Umbilical cord (tissue), 2 donors: ENCODE results near the gene PRMT7. TPM values are rescaled to one million over a fixed set of nuclear protein-coding genes. Genes with fewer than 3 reads are reported as not detected.
"Not testable (repeated sequence)": the region's sequence is repeated elsewhere in the genome, so short reads cannot be mapped to it uniquely, and the experiment has no call there.

ENCODE experiments used
- DNase-seq: peaks from one replicate; pipeline ENCODE4 v3.0.0-alpha.2; 2015; ENCODE audit warnings: low spot score
- total RNA-seq: library from RNA; depleted of rRNA; stranded (reverse); fragments of >200 nt; gene quantifications from one replicate; pipeline ENCODE4 v1.2.3, GENCODE V29; 2014; ENCODE audit warnings: low replicate concordance; ENCODE audit not compliant: insufficient read depth

The PRMT7 gene
- total RNA-seq, 1 donor from 2014 or later, result 92.2 TPM

DNA sequence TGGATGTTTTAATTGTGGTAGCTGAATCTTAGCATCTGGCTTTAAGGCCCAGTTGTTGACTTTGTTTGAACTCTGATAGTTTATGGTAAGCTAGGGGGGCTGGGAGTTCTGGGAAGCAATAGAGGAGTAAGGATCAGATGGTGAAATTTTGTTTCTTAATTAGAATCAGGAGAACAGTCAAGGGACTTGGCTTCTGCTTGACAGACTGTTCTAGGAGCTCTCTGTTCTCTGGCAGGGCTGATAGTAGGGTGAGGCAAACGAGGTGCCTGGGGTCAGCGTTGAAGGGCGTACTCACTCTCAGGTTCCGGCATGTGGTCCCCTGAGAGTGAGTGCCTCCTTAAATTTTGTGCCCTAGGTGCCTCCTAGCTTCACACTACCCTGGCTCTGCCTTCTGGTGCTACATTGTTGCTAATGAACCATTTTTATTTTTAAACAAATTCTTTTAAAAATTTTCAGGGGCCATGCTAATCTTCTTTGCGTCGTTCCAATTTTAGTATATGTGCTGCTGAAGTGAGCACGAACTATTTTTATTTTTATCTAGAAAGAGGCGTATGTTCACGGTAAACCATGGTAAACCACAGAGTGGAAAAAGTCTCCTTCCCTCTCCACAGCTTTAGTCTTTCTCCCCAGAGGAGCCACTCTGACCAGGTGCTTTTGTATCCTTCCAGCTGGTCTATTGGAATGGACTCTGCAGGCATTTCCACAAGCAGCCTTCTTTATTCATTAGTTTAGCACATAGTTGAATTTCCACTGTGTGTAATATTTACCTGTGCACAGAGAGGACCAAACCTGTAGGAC, 26.8 kb upstream of the PRMT7 start:
- DNase-seq, result no peak

DNA sequence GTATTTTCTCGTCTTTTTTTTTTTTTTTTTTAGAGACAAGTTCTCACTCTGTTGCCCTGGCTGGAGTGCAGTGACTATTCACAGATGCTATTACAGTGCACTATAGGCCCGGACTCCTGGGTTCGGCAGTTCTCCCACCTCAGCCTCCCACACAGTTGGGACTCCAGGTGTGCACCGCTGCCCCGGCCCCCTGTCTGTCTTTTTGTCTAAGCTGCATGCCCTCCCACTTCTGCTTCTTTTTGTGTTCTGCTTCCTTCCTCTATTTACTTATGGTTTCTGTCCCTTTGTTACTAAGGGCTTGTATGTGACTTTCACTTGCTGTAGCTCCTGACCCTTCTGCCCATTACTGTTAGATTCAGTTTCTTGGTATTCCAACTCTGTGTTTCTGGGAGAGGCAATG, 26.0 kb upstream of the PRMT7 start:
- DNase-seq, result no peak

DNA sequence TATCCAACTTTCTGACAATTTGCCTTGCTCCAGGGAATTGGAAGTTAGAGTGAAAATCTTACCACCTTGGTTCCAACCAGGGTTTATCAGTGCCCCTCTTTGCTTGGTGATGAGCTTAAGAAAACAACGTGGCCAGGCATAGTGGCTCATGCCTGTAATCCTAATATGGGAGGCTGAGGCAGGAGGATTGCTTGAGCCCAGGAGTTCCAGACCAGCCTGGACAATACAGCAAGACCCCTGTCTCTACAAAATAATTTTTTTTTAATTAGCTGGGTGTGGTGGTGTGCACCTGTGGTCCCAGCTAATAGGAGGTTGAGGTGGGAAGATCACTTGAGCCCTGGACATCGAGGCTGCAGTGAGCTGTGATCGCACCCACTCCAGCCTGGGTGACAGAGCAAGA, 25.1 kb upstream of the PRMT7 start:
- no peak for DNase-seq

DNA sequence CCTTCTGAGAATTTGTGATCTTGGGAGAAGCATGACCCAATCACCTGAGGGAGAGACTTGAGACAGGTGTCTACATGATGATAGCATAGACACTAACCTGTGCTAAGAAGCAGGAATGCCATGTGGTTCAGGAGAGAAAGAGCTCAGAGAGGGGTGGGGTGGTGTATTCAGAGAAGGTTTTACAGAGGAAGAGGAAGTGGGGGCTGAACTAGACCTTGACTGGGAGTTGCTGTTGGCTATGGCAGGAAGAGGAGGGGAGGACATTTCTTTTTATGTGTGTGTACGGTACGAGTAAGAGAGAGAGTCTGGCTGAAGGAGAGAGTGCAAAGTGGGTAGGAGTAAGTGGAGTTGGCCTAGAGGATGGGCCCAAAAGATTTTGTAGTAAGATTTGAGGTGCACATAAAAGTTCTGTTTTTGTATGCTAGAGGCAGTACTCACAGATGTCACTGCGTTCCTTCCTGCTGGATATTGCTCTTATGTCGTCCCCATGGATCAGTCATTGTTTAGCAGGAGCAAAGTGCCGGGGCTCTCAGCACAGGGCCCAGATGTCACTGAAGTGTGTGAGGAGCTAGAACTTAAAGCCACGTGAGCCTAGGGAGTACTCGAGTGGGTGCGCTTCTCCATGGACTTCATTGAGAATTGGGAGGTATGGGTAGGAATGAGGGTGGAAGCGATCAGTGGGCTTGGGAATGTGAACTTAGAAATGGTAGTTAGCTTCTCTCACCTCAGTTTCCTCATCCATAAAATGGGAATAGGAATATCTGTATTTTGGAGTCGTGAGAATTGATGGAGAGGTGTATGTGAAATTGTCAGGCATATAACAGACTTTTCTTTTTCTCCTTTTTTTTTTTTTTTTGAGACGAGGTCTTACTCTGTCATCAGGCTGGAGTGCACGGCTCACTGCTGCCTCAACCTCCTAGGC, 24.4 kb upstream of the PRMT7 start:
- no peak for DNase-seq

DNA sequence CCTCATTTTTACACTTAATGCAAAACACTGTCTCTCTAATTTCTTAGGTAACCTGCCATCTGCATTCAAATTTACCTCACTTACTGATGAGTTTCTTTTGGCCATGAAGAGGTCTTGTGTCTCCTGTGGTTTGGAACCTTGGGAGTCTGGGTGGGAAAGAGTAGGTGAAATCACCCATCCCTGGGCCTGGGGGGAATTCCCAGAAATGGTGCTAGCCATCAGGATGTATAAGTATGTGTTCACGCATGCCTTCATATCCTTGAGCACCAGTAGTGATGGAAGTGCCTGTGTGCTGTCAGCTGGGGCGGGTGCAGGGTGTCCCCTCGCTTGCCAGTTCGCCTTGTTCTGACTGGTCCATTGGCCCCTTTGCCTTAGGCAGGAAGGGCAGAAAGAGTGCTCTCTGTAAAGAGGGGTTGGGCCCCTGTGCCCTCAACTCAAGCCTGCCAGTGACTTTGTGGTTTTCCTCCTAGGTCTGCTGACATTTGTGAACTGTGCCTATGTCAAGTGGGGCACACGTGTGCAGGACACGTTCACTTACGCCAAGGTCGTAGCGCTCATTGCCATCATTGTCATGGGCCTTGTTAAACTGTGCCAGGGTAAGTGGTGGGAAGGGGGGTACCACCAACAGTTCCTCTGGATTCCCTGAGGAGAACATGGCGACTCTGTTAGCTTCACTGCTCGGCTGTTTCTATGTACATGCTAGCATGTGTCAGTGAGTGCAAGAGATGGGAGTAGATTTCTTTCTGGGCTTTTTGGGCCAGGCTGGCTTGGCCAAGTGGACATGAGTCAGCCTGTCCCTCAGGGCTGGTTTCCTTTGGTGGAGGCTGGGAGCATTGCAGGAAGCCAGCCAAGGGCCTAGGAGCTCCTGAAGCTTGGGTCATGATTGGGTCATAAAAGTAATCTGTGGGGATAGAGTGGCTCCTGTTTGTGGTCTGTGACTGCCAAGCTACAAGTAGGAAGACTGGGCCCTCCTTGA, 23.3 kb upstream of the PRMT7 start:
- no peak for DNase-seq

DNA sequence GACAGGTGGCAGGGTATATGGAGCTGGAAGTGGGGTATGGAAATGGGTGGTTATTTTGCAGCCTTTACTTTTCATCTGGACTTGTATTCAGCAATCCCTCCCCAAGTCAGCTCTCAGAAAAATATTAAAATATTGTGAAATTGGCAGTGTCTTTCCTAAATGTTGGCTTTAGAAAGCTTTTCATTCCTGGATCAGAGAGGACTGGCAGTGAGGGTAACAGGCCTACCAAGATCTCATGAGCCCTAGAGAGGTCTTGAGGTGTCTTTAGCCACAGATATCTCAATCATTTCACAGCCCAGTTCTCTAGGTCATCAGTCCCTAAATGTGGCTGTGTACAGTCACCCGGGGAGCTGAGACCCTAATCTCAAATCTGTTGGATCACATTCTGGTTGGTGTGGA, 22.6 kb upstream of the PRMT7 start:
- no peak for DNase-seq

DNA sequence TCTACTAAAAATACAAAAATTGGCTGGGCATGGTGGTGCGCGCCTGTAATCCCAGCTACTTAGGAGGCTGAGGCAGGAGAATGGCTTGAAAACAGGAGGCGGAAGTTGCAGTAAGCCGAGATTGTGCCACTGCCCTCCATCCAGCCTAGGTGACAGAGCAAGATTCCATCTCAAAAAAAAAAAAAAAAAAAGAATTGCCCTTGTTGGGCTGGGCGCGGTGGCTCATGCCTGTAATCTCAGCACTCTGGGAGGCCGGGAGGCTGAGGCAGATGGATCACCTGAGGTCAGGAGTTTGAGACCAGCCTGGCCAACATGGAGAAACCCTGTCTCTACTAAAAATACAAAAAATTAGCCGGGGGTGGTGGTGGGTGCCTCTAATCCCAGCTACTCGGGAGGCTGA, 22.0 kb upstream of the PRMT7 start:
- DNase-seq, result not testable (repeated sequence)

DNA sequence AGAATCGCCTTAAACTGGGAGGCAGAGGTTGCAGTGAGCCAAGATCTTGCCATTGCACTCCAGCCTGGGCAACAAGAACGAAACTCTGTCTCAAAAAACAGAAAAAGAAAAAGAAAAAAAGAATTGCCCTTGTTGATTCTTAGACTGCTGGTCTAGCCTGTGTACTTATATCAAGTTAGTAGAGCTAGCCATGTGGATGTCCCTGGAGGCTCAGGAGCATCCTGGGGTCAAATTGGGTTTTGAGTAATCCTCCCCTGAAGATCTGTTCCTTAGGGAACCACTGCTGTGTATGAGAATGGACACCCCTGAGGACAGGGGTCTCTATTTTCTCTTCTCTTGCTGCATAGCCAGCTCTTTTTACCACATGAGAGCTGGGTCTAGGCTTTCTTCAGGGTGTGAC, 21.6 kb upstream of the PRMT7 start:
- DNase-seq, result no peak

DNA sequence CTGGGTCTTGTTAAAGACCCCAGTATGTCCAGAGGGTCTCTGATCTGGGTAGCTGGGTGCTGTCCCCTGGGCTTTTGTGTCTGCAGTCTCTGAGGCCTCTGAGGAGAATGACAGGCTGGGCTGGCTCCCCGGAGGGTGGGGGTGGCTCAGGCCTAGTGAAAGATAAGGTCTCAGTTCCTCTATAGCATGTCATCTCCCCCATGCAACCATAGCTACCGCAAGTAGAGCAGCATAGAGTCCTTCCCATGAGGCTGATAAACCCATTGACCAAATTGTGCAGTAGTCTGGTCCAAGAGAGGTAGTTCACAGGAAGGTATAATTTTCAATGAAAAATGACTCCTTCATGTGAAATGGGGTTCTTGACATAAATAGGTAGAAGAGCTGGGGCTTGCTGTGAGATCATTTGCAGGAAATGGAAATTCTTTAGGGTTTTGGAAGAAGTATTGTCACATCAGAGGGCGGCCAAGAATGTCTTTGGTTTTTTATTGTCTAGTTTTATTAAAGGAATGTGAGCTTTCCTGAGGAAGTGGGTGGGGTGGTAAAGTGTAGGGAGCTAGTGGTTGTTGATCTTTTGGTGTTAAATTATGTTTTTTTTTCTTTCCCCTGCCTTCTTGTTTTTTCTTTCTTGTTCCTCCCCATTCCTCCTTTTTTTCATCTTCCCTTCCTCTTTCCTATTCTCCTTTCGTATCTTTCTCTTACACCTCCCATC, 21.0 kb upstream of the PRMT7 start:
- DNase-seq, result no peak

DNA sequence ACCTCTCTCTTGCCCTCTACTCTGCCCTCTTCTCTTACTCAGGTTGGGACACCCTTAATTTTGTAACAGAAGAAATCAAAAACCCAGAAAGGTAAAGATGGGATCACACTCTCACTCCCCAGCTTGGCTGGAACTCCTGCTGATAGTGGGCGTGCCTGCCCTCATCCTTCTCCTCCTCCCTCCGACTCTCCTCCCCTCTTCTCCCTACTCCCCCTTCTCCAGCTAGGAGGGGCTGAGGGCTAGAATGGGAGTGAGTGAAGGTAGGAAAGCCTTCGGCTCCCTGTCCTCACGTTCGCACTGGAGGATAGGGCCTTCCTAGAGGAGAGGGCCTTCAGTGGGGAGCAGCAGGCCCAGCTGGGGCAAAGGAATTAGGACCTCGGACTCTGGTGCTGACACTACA, 20.4 kb upstream of the PRMT7 start:
- DNase-seq, result no peak

DNA sequence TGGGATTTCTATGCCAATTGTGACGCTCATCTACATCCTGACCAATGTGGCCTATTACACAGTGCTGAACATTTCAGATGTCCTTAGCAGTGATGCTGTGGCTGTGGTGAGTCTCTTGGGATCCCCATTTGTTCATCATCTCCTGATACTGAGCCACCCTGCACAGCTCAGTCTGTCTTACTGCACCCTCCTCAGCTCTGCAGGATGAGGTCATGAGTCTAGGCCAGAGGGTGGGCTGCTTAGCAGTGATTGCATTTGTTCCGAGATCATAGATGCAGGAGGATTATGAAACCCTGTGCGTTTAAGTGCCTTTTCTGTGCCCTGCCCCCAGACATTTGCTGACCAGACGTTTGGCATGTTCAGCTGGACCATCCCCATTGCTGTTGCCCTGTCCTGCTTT, 19.6 kb upstream of the PRMT7 start:
- no peak for DNase-seq

DNA sequence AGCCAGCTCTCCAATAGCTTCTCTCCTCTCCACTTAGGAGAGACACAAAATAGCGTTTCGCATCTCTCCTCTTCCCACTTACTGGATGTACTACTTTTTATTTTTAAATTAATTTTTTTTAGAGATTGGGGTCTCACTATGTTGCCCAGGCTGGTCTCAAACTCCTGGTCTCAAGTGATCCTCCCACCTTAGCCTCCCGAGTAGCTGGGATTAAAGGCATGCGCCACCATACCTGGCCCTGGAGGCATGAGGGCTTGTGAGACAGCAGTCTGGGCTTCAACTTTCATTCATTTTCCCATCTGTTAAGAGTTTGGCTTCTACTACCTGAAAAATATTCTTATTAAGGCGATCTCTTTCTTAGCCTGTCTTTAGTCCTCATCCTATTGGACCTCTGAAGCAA, 18.4 kb upstream of the PRMT7 start:
- DNase-seq, result no peak

DNA sequence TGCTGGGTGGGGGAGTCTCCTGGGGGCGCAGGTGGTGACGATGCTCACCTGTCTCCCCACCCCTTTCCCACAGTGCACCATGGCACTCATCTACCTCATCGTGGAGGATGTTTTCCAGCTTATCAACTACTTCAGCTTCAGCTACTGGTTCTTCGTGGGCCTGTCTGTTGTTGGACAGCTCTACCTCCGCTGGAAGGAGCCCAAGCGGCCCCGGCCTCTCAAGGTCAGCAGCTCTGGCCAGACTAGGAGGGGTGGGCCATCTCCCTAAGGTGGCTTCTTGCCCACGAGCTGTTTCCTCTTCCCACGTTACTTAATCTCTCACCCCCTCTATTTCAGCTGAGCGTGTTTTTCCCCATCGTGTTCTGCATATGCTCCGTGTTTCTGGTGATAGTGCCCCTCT, 14.5 kb upstream of the PRMT7 start:
- no peak for DNase-seq

DNA sequence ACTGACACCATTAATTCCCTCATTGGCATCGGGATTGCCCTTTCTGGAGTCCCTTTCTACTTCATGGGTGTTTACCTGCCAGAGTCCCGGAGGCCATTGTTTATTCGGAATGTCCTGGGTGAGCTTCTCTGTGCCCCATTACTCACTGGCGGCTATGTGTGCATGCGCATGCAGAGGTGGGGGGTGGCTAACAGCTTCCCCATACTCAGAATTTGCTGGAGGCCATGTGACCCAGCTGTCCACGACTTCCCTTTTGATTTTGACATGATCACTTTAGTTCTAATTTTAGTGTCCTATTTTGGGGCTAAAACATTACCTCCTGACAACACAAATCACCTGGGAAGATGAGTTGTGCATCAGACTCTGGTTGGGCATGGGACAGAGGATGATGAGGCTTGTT, 14.1 kb upstream of the PRMT7 start:
- DNase-seq, result no peak

DNA sequence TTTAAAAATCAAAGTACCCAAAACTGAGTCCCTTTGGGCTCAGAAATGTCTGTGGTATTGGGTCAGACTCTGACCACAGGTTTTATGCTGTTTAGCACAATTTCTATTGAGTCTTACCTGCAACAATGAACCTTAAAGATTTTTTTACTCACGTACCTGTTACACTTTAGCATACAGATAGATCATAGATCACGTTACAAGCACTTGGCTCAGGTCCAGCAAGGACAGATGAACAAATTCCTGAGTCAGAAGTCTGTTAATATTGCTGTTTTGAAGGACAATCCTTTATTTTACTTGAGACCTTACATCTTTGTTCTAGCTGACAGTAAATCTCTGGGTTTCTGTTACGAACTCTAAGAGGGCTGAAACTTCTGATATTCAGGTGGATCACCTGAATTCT, 12.9 kb upstream of the PRMT7 start:
- peak; percentile 34 for DNase-seq

DNA sequence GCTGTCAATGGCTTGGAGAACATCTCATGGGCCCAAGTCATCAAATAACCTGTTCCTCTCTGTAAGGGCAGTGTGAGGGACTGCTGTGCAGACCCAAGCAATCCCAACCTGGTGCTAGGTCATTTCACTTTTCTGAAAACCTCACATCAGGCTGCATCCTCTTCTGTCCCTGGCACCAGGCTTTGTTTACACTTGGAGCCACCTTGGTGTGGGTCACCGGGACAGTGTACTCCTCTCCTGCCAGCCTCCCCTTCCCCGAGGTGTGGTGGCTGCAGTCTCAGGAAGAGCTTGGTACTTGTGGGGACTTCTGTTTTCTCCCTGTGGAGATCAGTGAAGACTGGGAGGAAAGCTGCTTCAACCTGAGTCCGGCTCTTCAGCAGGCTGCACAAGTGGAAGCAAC, 12.5 kb upstream of the PRMT7 start:
- no peak for DNase-seq

DNA sequence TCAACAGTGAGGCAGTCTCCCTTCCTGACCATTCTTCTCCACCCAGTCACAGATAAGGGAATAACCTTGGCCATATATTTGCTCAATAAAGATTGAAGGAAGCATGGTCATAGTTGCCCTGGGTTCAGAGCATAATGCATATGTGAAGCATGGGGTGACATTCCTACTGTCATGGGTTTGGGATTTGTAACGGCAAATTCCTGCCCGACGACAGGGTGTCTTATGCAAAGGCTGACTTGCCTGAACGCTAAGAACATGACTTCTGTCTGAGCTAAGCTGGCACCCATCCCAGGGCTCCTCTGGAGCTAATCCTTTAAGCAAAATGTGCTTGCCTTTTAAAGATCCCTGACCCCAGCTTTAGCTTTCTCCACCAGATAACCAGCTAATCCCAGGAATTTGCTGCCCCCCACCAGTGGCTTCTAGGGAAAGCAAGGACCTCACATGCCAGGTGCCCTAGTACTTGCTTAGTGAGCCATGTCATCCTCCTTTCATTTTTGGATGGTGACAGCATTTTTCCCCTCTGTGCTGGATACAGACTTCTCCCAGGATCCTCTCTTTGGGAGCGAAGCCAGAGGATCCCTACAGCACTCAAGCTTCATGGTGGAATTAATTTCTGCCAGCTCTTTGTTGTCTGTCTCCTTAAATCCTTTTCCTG, 11.8 kb upstream of the PRMT7 start:
- DNase-seq, result peak; percentile 93

DNA sequence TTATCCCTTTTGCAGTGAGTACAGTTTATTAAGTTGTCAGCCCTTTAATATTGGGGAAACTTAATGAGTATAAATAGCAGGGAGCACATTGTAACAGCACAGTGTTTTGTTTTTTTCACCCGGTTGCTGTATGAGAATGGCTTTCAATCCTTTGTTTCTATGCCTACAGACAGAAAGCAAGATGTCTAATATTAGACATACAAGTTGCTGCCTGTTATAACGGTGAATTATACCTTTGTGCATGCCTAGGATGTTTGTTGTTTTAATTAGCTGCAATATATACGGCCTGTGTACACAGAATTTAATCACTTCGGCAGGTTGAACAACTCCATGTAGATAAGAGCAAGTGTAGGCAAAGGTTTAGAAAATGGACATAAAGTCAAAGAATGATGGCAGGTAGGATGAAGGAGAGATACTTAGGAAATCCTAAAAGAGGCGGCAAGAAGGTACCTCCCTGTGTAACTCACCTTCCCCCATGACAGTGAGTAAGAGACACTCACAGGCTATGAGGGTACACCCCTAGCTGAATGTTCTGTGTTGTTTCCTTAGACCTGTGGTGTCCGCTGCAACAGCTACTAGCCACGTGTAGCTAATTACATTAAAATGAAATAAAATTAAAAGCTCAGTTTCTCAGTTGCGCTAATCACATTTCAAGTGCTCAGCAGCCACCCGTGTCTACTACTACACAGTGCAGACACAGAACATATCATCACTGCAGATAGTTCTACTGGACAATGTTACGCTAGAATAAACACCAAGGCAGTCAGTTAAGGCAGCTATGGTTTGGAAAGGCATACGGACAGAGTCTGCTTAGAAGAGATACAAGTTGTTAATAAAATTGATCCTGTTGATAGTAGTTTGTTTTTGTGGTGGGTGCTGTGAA, 11.0 kb upstream of the PRMT7 start:
- no peak for DNase-seq

DNA sequence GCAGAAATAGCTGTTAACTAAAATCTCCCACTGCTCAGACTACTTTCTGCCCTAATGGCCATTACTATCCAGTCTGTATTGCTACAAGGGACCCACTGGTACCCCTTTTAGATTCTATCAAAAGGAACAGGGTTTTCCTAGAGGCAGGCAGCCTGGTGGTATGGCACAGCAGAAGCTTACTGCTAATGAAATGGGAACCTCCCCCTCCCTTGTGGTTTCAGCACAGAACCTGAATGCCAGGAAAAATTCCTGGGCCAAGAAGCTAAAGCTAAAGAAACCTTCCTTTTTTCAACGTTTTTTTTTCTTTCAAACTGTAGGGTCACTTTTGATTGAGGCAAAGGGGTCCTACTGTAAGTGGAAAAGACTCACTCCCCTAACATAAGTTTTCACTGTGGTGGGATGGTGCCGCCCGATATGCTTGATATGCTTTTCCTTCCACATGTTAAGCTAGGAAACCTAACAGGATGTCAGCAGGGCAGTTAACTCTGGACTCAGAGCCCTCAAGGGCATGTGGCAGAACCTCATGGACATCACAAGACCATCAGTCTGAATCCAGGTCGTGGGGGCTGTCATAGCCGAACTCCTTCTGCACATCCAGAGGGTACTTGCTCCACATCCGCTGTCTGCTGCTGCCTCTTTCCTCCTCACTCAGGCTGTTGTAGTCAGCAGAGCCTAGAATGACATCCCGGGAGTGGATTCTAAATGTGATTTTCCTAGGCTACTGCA, 9.9 kb upstream of the PRMT7 start:
- DNase-seq, result no peak
